ENCODE data around the gene ZNF182. TPM values are rescaled to one million over a fixed set of nuclear protein-coding genes. Genes with fewer than 3 reads are reported as not detected.
A peak's percentile ranks its signal among the peaks of the same experiment; 100 is the strongest.
"Not testable (repeated sequence)": the region's sequence is repeated elsewhere in the genome, so short reads cannot be mapped to it uniquely, and the experiment has no call there.

ZNF182 gene
- total RNA-seq, 1 donor from 2014 or later: 7.0 TPM

- no peak overlapping the region for H3K27ac Mint-ChIP-seq (ENCODE audit: unreplicated experiment)
These were observed 12.3 kb downstream of the ZNF182 start for GRCh38 chrX:47991263-47992094.

GRCh38 chrX:47976254-47977151 is 27.3 kb downstream of the ZNF182 start:
- peaks cover 44% of the 10 kb centered on the region for H3K9me3 Mint-ChIP-seq

More at GRCh38 chrX:47991263-47992094, 12.3 kb downstream of the ZNF182 start:
- H3K27me3 Mint-ChIP-seq (ENCODE audit: low read depth): no peaks in the 10 kb centered on the region
- TF ChIP-seq CTCF (conservative IDR thresholded peaks at IDR 0.05): no peak
- peaks cover 12% of the 10 kb centered on the region for H3K9me3 Mint-ChIP-seq
- no peak overlapping the region for H3K4me3 Mint-ChIP-seq
- H3K36me3 Mint-ChIP-seq (ENCODE audit: low read depth): peaks cover 65% of the 10 kb centered on the region
- DNase-seq (ENCODE audit: low read depth, low spot score): no peak
- no peaks in the 10 kb centered on the region for H3K4me1 Mint-ChIP-seq

GRCh38 chrX:47973235-47973634 is 30.6 kb downstream of the ZNF182 start:
- no peak overlapping the region for H3K27ac Mint-ChIP-seq (ENCODE audit: unreplicated experiment)
- no peak for TF ChIP-seq CTCF (conservative IDR thresholded peaks at IDR 0.05)
- H3K27me3 Mint-ChIP-seq (ENCODE audit: low read depth): no peaks in the 10 kb centered on the region
- H3K36me3 Mint-ChIP-seq (ENCODE audit: low read depth): peaks cover 73% of the 10 kb centered on the region
- H3K4me1 Mint-ChIP-seq: no peaks in the 10 kb centered on the region
- H3K4me3 Mint-ChIP-seq: no peak overlapping the region
- DNase-seq (ENCODE audit: low read depth, low spot score): no peak
- peaks cover 51% of the 10 kb centered on the region for H3K9me3 Mint-ChIP-seq

More at GRCh38 chrX:47976254-47977151, 27.3 kb downstream of the ZNF182 start:
- no peak overlapping the region for H3K27ac Mint-ChIP-seq (ENCODE audit: unreplicated experiment)
- no peak for DNase-seq (ENCODE audit: low read depth, low spot score)
- no peaks in the 10 kb centered on the region for H3K27me3 Mint-ChIP-seq (ENCODE audit: low read depth)
- H3K4me3 Mint-ChIP-seq: no peak overlapping the region
- no peak for TF ChIP-seq CTCF (conservative IDR thresholded peaks at IDR 0.05)
- peaks cover 87% of the 10 kb centered on the region for H3K36me3 Mint-ChIP-seq (ENCODE audit: low read depth)
- H3K4me1 Mint-ChIP-seq: no peaks in the 10 kb centered on the region

- peaks cover 29% of the 10 kb centered on the region for H3K9me3 Mint-ChIP-seq
- H3K4me3 Mint-ChIP-seq: not testable (repeated sequence)
These were observed 38.3 kb downstream of the ZNF182 start for GRCh38 chrX:47965526-47965925.

GRCh38 chrX:47961830-47962229 is 42.0 kb downstream of the ZNF182 start:
- H3K36me3 Mint-ChIP-seq (ENCODE audit: low read depth): peaks cover 16% of the 10 kb centered on the region
- H3K27ac Mint-ChIP-seq (ENCODE audit: unreplicated experiment): peak overlapping the region; percentile 90
- peaks cover 22% of the 10 kb centered on the region for H3K4me1 Mint-ChIP-seq
- H3K27me3 Mint-ChIP-seq (ENCODE audit: low read depth); DNase-seq (ENCODE audit: low read depth, low spot score): not testable (repeated sequence)
- H3K4me3 Mint-ChIP-seq: peak overlapping the region; percentile 65
- H3K9me3 Mint-ChIP-seq: peaks cover 12% of the 10 kb centered on the region

More at GRCh38 chrX:47965526-47965925, 38.3 kb downstream of the ZNF182 start:
- not testable (repeated sequence) for DNase-seq (ENCODE audit: low read depth, low spot score); H3K27me3 Mint-ChIP-seq (ENCODE audit: low read depth); H3K27ac Mint-ChIP-seq (ENCODE audit: unreplicated experiment)
- H3K4me1 Mint-ChIP-seq: peaks cover 18% of the 10 kb centered on the region
- H3K36me3 Mint-ChIP-seq (ENCODE audit: low read depth): peaks cover 36% of the 10 kb centered on the region

GRCh38 chrX:47960406-47960805 is 43.4 kb downstream of the ZNF182 start:
- H3K27me3 Mint-ChIP-seq (ENCODE audit: low read depth): no peaks in the 10 kb centered on the region
- H3K27ac Mint-ChIP-seq (ENCODE audit: unreplicated experiment): no peak overlapping the region
- peaks cover 12% of the 10 kb centered on the region for H3K9me3 Mint-ChIP-seq
- H3K36me3 Mint-ChIP-seq (ENCODE audit: low read depth): peaks cover 16% of the 10 kb centered on the region
- H3K4me3 Mint-ChIP-seq: no peak overlapping the region
- H3K4me1 Mint-ChIP-seq: peaks cover 22% of the 10 kb centered on the region
- DNase-seq (ENCODE audit: low read depth, low spot score): no peak
- TF ChIP-seq CTCF (conservative IDR thresholded peaks at IDR 0.05): no peak
